HepG2 (cell line): ENCODE measurements around the gene TMEM253. TPM values are rescaled to one million over a fixed set of nuclear protein-coding genes. Genes with fewer than 3 reads are reported as not detected.

Experiments
- BHLHE40 ChIP-seq: IDR thresholded peaks from 2 replicates; pipeline ENCODE4 v1.6.1; 2011; ENCODE audit warnings: low read length, improper control_type of control experiment
- SRSF9 ChIP-seq: fragments of 200-400 bp; formaldehyde crosslinking; IDR thresholded peaks from 2 replicates; pipeline ENCODE4 v1.6.1; 2018; ENCODE audit warnings: borderline replicate concordance, mild to moderate bottlenecking, low read depth, low read length; ENCODE audit not compliant: insufficient read depth, poor library complexity, severe bottlenecking
- ZFAT ChIP-seq: sonication (generic); formaldehyde crosslinking; conservative IDR thresholded peaks from 2 replicates; pipeline ENCODE4 v1.8.1; 2023; ENCODE audit warnings: missing genetic modification reagents, inconsistent platforms
- ZNF772 ChIP-seq: sonication (generic); formaldehyde crosslinking; IDR thresholded peaks from 2 replicates; pipeline ENCODE4 v1.5.0; 2020; ENCODE audit warnings: mild to moderate bottlenecking, missing genetic modification reagents
- ZSCAN25 ChIP-seq: sonication (generic); formaldehyde crosslinking; IDR thresholded peaks from 2 replicates; pipeline ENCODE4 v1.8.0; 2022; ENCODE audit warnings: mild to moderate bottlenecking, missing genetic modification reagents
- polyA plus RNA-seq, 8 experiments: library from polyadenylated mRNA; depleted of rRNA in 3 of 8; stranded (reverse) in 7 of 8; unstranded in 1 of 8; fragments of >200 nt; fragmentation: Illumina TruSeq in 4 of 8; extraction: Trizol in 4 of 8; gene quantifications; 2 replicates each; pipeline versions ENCODE4 v1.2.1 to v1.2.3, GENCODE V29; 2011 to 2016; ENCODE audit warnings: low read depth in 4 of 8, missing spikeins in 1 of 8, mixed read lengths in 1 of 8; ENCODE audit not compliant: insufficient read depth in 1 of 8
- total RNA-seq, 5 experiments: library from RNA; depleted of rRNA; stranded (reverse); fragments of >200 nt; fragmentation: Illumina TruSeq; extraction: Trizol; gene quantifications; 2 replicates each; pipeline ENCODE4 v1.2.3, GENCODE V29; 2016; ENCODE audit warnings: low read depth in 1 of 5
- TF ChIP-seq, protein P1 (sequence below): sonication (generic); formaldehyde crosslinking; IDR thresholded peaks from 2 replicates; pipeline ENCODE4 v1.5.1; 2020; ENCODE audit warnings: mild to moderate bottlenecking, missing genetic modification reagents, moderate library complexity
- TF ChIP-seq, protein P2 (sequence below): sonication (generic); formaldehyde crosslinking; IDR thresholded peaks from 2 replicates; pipeline ENCODE4 v1.9.0; 2021; ENCODE audit warnings: missing genetic modification reagents, mild to moderate bottlenecking, borderline replicate concordance
- TF ChIP-seq, protein P3 (sequence below): sonication (generic); formaldehyde crosslinking; IDR thresholded peaks from 2 replicates; pipeline ENCODE4 v1.4.0; 2020; ENCODE audit warnings: mild to moderate bottlenecking, low read depth, missing genetic modification reagents

TMEM253 gene
- total and polyA plus RNA-seq, 2 of the 13 experiments (the other 11 are each of a cell fraction or from before 2014, with no cell fraction given): 0.29 to 0.45 TPM

DNA sequence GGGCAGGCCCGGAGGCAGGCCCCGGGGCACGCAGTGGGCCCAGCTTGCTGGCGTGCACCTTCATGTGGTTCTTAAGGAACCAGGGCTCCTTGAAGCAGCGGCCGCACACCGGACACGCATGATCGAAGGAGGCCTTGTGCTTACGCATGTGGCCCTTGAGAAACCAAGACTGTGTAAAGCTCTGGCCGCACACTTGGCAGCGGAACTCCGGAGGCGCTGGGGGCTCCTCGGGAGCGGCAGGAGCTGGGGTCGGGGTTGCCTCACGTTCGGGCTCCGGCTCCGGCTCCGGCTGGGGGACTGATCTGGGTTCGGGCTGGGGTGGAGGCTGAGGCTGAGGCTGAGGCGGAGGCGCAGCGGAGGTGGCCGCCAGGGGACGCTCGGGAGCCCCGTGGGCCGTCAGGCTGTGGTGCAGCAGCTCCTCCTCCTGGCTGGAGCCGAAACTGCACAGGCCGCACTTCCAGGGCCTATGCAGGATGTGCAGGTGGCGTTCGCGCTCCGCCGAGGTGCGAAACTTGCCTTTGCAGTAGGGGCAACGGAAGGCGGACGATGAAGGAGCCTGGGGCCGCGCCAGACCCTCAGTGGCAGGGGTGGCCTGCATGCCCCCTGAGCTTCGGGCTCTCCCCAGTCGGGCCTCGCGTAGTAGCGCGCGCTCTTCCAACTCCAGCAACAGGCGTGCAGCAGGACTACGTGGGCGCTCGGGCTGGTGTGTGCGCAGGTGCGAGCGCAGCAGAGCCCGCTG lies 8.4 kb upstream of the TMEM253 start (continued):
- TF ChIP-seq ZSCAN25 (CRISPR knock-in tag) (peak; percentile 84; the same call in 1 of the 2 replicates), BHLHE40 (peak; percentile 64), SRSF9 (no peak), ZFAT (CRISPR knock-in tag) (no peak), ZNF772 (CRISPR knock-in tag) (peak; percentile 94)
- TF ChIP-seq, protein P1, sequence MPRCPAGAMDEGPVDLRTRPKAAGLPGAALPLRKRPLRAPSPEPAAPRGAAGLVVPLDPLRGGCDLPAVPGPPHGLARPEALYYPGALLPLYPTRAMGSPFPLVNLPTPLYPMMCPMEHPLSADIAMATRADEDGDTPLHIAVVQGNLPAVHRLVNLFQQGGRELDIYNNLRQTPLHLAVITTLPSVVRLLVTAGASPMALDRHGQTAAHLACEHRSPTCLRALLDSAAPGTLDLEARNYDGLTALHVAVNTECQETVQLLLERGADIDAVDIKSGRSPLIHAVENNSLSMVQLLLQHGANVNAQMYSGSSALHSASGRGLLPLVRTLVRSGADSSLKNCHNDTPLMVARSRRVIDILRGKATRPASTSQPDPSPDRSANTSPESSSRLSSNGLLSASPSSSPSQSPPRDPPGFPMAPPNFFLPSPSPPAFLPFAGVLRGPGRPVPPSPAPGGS (CRISPR knock-in tag): peak; percentile 82
- TF ChIP-seq, protein P2, sequence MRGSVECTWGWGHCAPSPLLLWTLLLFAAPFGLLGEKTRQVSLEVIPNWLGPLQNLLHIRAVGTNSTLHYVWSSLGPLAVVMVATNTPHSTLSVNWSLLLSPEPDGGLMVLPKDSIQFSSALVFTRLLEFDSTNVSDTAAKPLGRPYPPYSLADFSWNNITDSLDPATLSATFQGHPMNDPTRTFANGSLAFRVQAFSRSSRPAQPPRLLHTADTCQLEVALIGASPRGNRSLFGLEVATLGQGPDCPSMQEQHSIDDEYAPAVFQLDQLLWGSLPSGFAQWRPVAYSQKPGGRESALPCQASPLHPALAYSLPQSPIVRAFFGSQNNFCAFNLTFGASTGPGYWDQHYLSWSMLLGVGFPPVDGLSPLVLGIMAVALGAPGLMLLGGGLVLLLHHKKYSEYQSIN: no peak
- TF ChIP-seq, protein P3, sequence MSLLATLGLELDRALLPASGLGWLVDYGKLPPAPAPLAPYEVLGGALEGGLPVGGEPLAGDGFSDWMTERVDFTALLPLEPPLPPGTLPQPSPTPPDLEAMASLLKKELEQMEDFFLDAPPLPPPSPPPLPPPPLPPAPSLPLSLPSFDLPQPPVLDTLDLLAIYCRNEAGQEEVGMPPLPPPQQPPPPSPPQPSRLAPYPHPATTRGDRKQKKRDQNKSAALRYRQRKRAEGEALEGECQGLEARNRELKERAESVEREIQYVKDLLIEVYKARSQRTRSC (CRISPR knock-in tag): 0 out of 2 replicates have a peak, but pooled peaks have one; percentile 83
